MM.1S (cell line): ENCODE results near the gene SLC12A3.

Experiments
- DNase-seq: peaks from one replicate; pipeline ENCODE4 v3.0.0-alpha.2; 2015
- H2AFZ ChIP-seq: fragments of 300-600 bp; sonication (generic); 2 replicates; pipeline ENCODE4 v1.6.0; 2016; ENCODE audit warnings: antibody characterized with exemption, low read length
- H3F3A ChIP-seq: fragments of 300-600 bp; sonication (generic); 2 replicates; pipeline ENCODE4 v1.6.1; 2016; ENCODE audit warnings: mild to moderate bottlenecking, antibody characterized with exemption, low read length, moderate library complexity, mixed read lengths; ENCODE audit not compliant: insufficient read depth
- H3K27ac ChIP-seq: fragments of 300-600 bp; sonication (generic); 2 replicates; pipeline ENCODE4 v1.5.1; 2016; ENCODE audit warnings: mild to moderate bottlenecking, low read length
- H3K27me3 ChIP-seq: fragments of 300-600 bp; sonication (generic); replicated peaks from 2 replicates; pipeline ENCODE4 v1.6.0; 2016; ENCODE audit warnings: low read length; ENCODE audit not compliant: insufficient read depth
- H3K36me3 ChIP-seq: fragments of 300-600 bp; sonication (generic); replicated peaks from 2 replicates; pipeline ENCODE4 v1.6.1; 2016; ENCODE audit warnings: mild to moderate bottlenecking, low read length, mixed read lengths; ENCODE audit not compliant: insufficient read depth
- H3K4me1 ChIP-seq: fragments of 300-600 bp; sonication (generic); 2 replicates; pipeline ENCODE4 v1.6.1; 2016; ENCODE audit warnings: low read length, mixed read lengths
- H3K4me2 ChIP-seq: fragments of 300-600 bp; sonication (generic); 2 replicates; pipeline ENCODE4 v1.6.0; 2016; ENCODE audit warnings: low read depth, low read length
- H3K4me3 ChIP-seq: fragments of 300-600 bp; sonication (generic); 2 replicates; pipeline ENCODE4 v1.5.1; 2016; ENCODE audit warnings: low read length, mixed read lengths
- H3K79me2 ChIP-seq: fragments of 300-600 bp; sonication (generic); 2 replicates; pipeline ENCODE4 v1.6.1; 2016; ENCODE audit warnings: mixed run types, low read length, mixed read lengths
- H3K9ac ChIP-seq: fragments of 300-600 bp; sonication (generic); 2 replicates; pipeline ENCODE4 v1.6.1; 2016; ENCODE audit warnings: low read length, mixed read lengths
- H3K9me2 ChIP-seq: fragments of 300-600 bp; sonication (generic); replicated peaks from 2 replicates; pipeline ENCODE4 v1.6.1; 2016; ENCODE audit warnings: mild to moderate bottlenecking, low read length, mixed read lengths; ENCODE audit not compliant: insufficient read depth
- H3K9me3 ChIP-seq: fragments of 300-600 bp; sonication (generic); replicated peaks from 2 replicates; pipeline ENCODE4 v1.6.1; 2016; ENCODE audit warnings: mild to moderate bottlenecking, low read length, mixed read lengths; ENCODE audit not compliant: insufficient read depth
- H4K20me1 ChIP-seq: fragments of 300-600 bp; sonication (generic); 2 replicates; pipeline ENCODE4 v1.6.1; 2016; ENCODE audit warnings: mild to moderate bottlenecking, low read length, moderate library complexity, mixed read lengths; ENCODE audit not compliant: insufficient read depth
- EZH2 ChIP-seq: fragments of 300-600 bp; sonication (generic); optimal IDR thresholded peaks from 2 replicates; pipeline ENCODE3; 2017; ENCODE audit warnings: low read depth, mild to moderate bottlenecking, antibody characterized with exemption, low read length, mixed read lengths
- EZH2phosphoT487 ChIP-seq: fragments of 300-600 bp; sonication (generic); IDR thresholded peaks from 2 replicates; pipeline ENCODE4 v1.6.1; 2018; ENCODE audit warnings: antibody characterized with exemption, low read length
- TF ChIP-seq, protein P1 (sequence below): fragments of 300-600 bp; sonication (generic); IDR thresholded peaks from 2 replicates; pipeline ENCODE4 v1.5.1; 2016; ENCODE audit warnings: antibody characterized with exemption, low read length, mixed read lengths

SLC12A3 gene

DNA sequence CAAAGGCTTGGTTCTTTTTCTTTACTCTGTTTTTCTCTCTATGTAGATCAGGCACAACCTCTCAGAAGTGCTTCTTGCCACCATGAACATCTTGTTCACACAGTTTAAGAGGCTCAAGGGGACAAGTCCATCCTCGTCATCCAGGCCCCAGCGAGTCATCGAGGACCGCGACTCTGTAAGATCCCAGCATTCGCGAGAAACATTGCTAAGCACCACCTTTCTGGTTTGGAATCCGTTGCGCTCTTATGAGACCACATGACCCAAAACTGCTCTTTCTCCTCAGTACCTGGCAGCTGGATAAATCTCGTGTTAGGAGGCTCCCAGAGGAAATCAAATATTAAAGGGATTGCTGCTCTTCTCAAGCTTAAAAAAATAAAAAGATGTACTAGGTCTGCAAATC, 23.3 kb upstream of the SLC12A3 start:
- H3K79me2 ChIP-seq: no peaks in the 10 kb centered on the region
- no peak for TF ChIP-seq EZH2
- TF ChIP-seq, protein P1, sequence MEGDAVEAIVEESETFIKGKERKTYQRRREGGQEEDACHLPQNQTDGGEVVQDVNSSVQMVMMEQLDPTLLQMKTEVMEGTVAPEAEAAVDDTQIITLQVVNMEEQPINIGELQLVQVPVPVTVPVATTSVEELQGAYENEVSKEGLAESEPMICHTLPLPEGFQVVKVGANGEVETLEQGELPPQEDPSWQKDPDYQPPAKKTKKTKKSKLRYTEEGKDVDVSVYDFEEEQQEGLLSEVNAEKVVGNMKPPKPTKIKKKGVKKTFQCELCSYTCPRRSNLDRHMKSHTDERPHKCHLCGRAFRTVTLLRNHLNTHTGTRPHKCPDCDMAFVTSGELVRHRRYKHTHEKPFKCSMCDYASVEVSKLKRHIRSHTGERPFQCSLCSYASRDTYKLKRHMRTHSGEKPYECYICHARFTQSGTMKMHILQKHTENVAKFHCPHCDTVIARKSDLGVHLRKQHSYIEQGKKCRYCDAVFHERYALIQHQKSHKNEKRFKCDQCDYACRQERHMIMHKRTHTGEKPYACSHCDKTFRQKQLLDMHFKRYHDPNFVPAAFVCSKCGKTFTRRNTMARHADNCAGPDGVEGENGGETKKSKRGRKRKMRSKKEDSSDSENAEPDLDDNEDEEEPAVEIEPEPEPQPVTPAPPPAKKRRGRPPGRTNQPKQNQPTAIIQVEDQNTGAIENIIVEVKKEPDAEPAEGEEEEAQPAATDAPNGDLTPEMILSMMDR: no peak
- no peak for TF ChIP-seq EZH2phosphoT487
- no peak for DNase-seq
- H3K36me3 ChIP-seq: no peaks in the 10 kb centered on the region
- H3K27ac ChIP-seq: no peak overlapping the region
- H3K9me3 ChIP-seq: no peaks in the 10 kb centered on the region
- H3K4me3 ChIP-seq: no peak overlapping the region
- no peak overlapping the region for H3K4me2 ChIP-seq
- no peak overlapping the region for H2AFZ ChIP-seq
- H3K9ac ChIP-seq: no peak overlapping the region
- no peaks in the 10 kb centered on the region for H4K20me1 ChIP-seq
- no peaks in the 10 kb centered on the region for H3K4me1 ChIP-seq
- no peaks in the 10 kb centered on the region for H3K27me3 ChIP-seq
- no peaks in the 10 kb centered on the region for H3F3A ChIP-seq
- no peaks in the 10 kb centered on the region for H3K9me2 ChIP-seq

DNA sequence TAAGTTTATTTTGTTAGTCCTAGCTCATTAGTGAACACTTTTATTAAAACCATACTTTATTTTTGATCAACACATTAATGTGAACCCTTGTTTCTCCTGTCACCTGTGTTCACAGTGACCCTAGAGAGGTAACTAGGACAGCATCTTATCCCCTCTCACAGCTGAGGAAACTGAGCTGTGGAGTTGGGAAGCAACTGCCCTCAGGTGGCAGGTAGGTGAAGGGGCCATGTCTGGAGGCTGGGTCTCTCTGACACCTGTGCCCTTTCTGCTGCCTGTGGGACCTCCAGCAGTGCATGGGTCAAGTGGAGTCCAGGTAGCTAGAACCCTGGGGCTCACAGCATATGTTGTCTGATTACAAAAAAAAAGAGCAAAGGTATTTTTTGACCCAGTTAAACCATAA, 22.9 kb upstream of the SLC12A3 start:
- Histone ChIP-seq H3K36me3 (no peaks in the 10 kb centered on the region), H3K9me2 (no peaks in the 10 kb centered on the region), H2AFZ (no peak overlapping the region), H3K27ac (no peak overlapping the region), H3K4me3 (no peak overlapping the region), H3K27me3 (no peaks in the 10 kb centered on the region), H3K4me2 (no peak overlapping the region), H4K20me1 (no peaks in the 10 kb centered on the region), H3F3A (no peaks in the 10 kb centered on the region), H3K4me1 (no peaks in the 10 kb centered on the region), H3K9ac (no peak overlapping the region), H3K79me2 (no peaks in the 10 kb centered on the region), H3K9me3 (no peaks in the 10 kb centered on the region)
- DNase-seq: no peak
- no peak for TF ChIP-seq EZH2phosphoT487
- TF ChIP-seq EZH2: no peak
- TF ChIP-seq, protein P1: no peak

DNA sequence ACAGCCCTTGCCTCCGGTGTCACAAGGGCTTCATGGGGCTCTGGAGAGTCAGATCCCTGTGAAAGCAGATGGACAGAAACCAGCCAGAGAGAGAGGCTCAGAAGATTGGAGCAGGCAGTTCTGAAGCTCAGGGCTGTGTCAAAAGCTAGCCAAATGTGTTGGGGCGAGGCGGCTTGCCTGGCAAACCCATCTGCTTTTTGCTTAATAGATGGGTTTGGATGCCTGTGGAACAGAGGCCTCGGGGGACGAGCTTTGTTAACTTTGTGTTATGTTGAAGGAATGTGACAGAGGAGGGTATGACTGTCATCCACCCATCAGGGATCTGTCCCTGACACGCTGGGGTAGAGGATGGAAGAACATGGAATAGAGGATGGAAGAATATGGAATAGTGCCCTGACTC, 21.0 kb upstream of the SLC12A3 start:
- H3K4me3 ChIP-seq: no peak overlapping the region
- no peak overlapping the region for H3K4me2 ChIP-seq
- no peak overlapping the region for H3K27ac ChIP-seq
- no peak for TF ChIP-seq EZH2phosphoT487
- TF ChIP-seq EZH2: no peak
- TF ChIP-seq, protein P1: no peak
- H3F3A ChIP-seq: no peaks in the 10 kb centered on the region
- H3K27me3 ChIP-seq: no peaks in the 10 kb centered on the region
- H3K9me2 ChIP-seq: no peaks in the 10 kb centered on the region
- DNase-seq: no peak
- peaks cover 8% of the 10 kb centered on the region for H3K4me1 ChIP-seq
- H4K20me1 ChIP-seq: no peaks in the 10 kb centered on the region
- H3K36me3 ChIP-seq: no peaks in the 10 kb centered on the region
- no peaks in the 10 kb centered on the region for H3K9me3 ChIP-seq
- no peak overlapping the region for H3K9ac ChIP-seq
- no peak overlapping the region for H2AFZ ChIP-seq
- no peaks in the 10 kb centered on the region for H3K79me2 ChIP-seq
